ENCODE data around the gene TARS1.
"Not testable (repeated sequence)": the region's sequence is repeated elsewhere in the genome, so short reads cannot be mapped to it uniquely, and the experiment has no call there.

TARS1 gene

GRCh38 chr5:33477816-33478215 is 37.1 kb downstream of the TARS1 start:
- intact Hi-C loops (cut with DNase I) = no loop called here

GRCh38 chr5:33479311-33479710 is 38.5 kb downstream of the TARS1 start:
- intact Hi-C loops (cut with DNase I) = no loop called here
- DNase-seq = no peak

More at GRCh38 chr5:33477816-33478215, 37.1 kb downstream of the TARS1 start:
- no peak for DNase-seq

GRCh38 chr5:33480876-33481275 is 40.1 kb downstream of the TARS1 start:
- no peak for DNase-seq

GRCh38 chr5:33482335-33482734 is 41.6 kb downstream of the TARS1 start:
- DNase-seq = no peak
- intact Hi-C loops (cut with DNase I) = no loop called here

More at GRCh38 chr5:33480876-33481275, 40.1 kb downstream of the TARS1 start:
- intact Hi-C loops (cut with DNase I) = no loop called here

- no peak for DNase-seq
- intact Hi-C loops (cut with DNase I) = no loop called here
Observed at GRCh38 chr5:33487236-33487635, 46.5 kb downstream of the TARS1 start.

- DNase-seq = peak in 9 of 42 donors; percentile 5 to 61 (median 26)
- intact Hi-C loops (cut with DNase I) = no loop called here
Observed at GRCh38 chr5:33488558-33489355, 48.0 kb downstream of the TARS1 start.

GRCh38 chr5:33489481-33490067 is 48.8 kb downstream of the TARS1 start:
- intact Hi-C loops (cut with DNase I) = no loop called here
- DNase-seq = no peak

GRCh38 chr5:33490071-33490665 is 49.4 kb downstream of the TARS1 start:
- DNase-seq = no peak
- intact Hi-C loops (cut with DNase I) = no loop called here

GRCh38 chr5:33491941-33492340 is 51.2 kb downstream of the TARS1 start:
- intact Hi-C loops (cut with DNase I) = no loop called here
- DNase-seq = no peak

GRCh38 chr5:33494466-33494865 is 53.7 kb downstream of the TARS1 start:
- intact Hi-C loops (cut with DNase I) = no loop called here
- DNase-seq = no peak

GRCh38 chr5:33501260-33501659 is 60.5 kb downstream of the TARS1 start:
- DNase-seq = no peak
- intact Hi-C loops (cut with DNase I) = no loop called here

- DNase-seq = no peak
- intact Hi-C loops (cut with DNase I) = no loop called here
Observed at GRCh38 chr5:33501899-33502298, 61.1 kb downstream of the TARS1 start.

- intact Hi-C loops (cut with DNase I) = no loop called here
- DNase-seq = no peak
Observed at GRCh38 chr5:33504570-33504969, 63.8 kb downstream of the TARS1 start.

- intact Hi-C loops (cut with DNase I) = no loop called here
- no peak for DNase-seq
Observed at GRCh38 chr5:33507426-33507825, 66.7 kb downstream of the TARS1 start.

GRCh38 chr5:33509036-33509435 is 68.3 kb downstream of the TARS1 start:
- DNase-seq = no peak

GRCh38 chr5:33513462-33514185 is 72.9 kb downstream of the TARS1 start:
- intact Hi-C loops (cut with DNase I) = no loop called here
- no peak for DNase-seq

More at GRCh38 chr5:33509036-33509435, 68.3 kb downstream of the TARS1 start:
- intact Hi-C loops (cut with DNase I) = no loop called here

- intact Hi-C loops (cut with DNase I); DNase-seq: not testable (repeated sequence)
Observed at GRCh38 chr5:33515366-33515765, 74.6 kb downstream of the TARS1 start.

GRCh38 chr5:33516421-33516820 is 75.7 kb downstream of the TARS1 start:
- intact Hi-C loops (cut with DNase I) = no loop called here
- no peak for DNase-seq

Data from head of caudate nucleus (tissue), 42 donors.